ENCODE results near the gene NEK2.

DNA sequence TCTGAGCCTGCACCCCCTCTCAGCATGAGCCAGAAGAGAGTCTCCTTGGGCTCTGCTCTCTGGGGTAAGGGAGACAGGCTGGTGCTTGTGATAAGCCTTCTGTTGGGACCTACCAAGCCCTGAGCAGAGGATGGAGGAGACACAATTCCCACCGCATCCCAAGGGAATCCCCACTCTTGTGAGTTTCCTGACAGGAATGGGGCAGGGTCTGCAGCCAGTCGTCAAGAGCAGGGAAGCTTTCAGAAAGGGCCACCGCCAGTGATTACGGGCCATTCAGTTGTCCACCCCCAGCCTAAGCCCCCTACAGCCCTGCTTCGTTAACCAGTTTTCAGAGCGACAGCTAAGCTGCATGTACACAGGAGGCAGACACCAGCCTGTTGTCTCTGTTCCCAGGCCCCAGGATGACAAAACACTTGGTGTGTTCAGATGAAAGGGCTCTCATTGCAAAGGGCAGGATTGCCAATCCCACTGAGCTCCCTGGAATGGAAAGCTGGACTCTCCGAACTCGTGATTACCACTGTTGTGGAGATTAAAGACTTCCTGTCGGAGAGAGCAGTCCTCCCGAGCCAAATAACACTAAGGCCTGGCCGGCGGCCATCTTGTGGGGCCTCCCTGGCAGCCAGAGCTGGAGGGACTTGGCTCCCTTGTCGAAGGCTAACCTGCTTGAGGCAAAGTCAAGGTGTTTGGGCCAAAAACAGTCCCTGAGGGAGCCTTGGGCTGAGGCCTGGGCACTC, 59.0 kb downstream of the NEK2 start:
- TF ChIP-seq, protein P1, sequence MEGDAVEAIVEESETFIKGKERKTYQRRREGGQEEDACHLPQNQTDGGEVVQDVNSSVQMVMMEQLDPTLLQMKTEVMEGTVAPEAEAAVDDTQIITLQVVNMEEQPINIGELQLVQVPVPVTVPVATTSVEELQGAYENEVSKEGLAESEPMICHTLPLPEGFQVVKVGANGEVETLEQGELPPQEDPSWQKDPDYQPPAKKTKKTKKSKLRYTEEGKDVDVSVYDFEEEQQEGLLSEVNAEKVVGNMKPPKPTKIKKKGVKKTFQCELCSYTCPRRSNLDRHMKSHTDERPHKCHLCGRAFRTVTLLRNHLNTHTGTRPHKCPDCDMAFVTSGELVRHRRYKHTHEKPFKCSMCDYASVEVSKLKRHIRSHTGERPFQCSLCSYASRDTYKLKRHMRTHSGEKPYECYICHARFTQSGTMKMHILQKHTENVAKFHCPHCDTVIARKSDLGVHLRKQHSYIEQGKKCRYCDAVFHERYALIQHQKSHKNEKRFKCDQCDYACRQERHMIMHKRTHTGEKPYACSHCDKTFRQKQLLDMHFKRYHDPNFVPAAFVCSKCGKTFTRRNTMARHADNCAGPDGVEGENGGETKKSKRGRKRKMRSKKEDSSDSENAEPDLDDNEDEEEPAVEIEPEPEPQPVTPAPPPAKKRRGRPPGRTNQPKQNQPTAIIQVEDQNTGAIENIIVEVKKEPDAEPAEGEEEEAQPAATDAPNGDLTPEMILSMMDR (IDR thresholded peaks at IDR 0.05) = no peak
- no peak for TF ChIP-seq POLR2A (IDR thresholded peaks at IDR 0.05)

All from uterus (tissue), 2 donors.